CD4-positive, CD25-positive, alpha-beta regulatory T cell (primary cell): ENCODE measurements around the gene TLR9. TPM values are rescaled to one million over a fixed set of nuclear protein-coding genes. Genes with fewer than 3 reads are reported as not detected.
A peak's percentile ranks its signal among the peaks of the same experiment; 100 is the strongest.

Experiments
- ATAC-seq, 2 donors: fragments of 150-1000 bp; cut with Tn5 transposase; one replicate each; pipeline ENCODE4 v1.10.0; 2021; ENCODE audit warnings: low read depth in 2 of 2, moderate number of reproducible peaks in 2 of 2, moderate library complexity in 1 of 2
- DNase-seq, 3 donors: peaks; one replicate each; pipeline versions ENCODE4 v3.0.0 to v3.0.0-alpha.2; 2012 to 2022; ENCODE audit warnings: mixed read lengths in 1 of 3
- H3K27ac ChIP-seq: one replicate; pipeline ENCODE4 v1.7.0; 2013; ENCODE audit warnings: mild to moderate bottlenecking, low read length; ENCODE audit not compliant: insufficient read depth, poor library complexity, severe bottlenecking
- H3K27me3 ChIP-seq: one replicate; pipeline ENCODE4 v1.7.0; 2013; ENCODE audit warnings: low read length; ENCODE audit not compliant: control insufficient read depth, insufficient read depth
- H3K36me3 ChIP-seq: one replicate; pipeline ENCODE4 v1.7.0; 2013; ENCODE audit warnings: mild to moderate bottlenecking, low read length, moderate library complexity; ENCODE audit not compliant: control insufficient read depth, insufficient read depth
- H3K4me1 ChIP-seq: 2 replicates; pipeline ENCODE4 v1.7.0; 2013; ENCODE audit warnings: mild to moderate bottlenecking, low read length; ENCODE audit not compliant: insufficient read depth, control insufficient read depth, poor library complexity, severe bottlenecking
- H3K4me3 ChIP-seq: one replicate; pipeline ENCODE4 v1.7.0; 2013; ENCODE audit warnings: low read depth, mild to moderate bottlenecking, low read length, moderate library complexity
- H3K9me3 ChIP-seq, 2 experiments: 1 replicate in 1 of 2; 2 replicates in 1 of 2; pipeline ENCODE4 v1.7.0; 2013; ENCODE audit warnings: low read length in 2 of 2, mild to moderate bottlenecking in 1 of 2, moderate library complexity in 1 of 2; ENCODE audit not compliant: control insufficient read depth in 2 of 2
- H3K27ac Mint-ChIP-seq, 3 donors: one replicate each; pipeline ENCODE4 v1.8.0; 2020 to 2022; ENCODE audit warnings: mild to moderate bottlenecking in 3 of 3, mixed read lengths in 3 of 3, moderate library complexity in 2 of 3
- H3K27me3 Mint-ChIP-seq: one replicate; pipeline ENCODE4 v1.8.0; 2022; ENCODE audit warnings: mild to moderate bottlenecking, mixed read lengths
- H3K36me3 Mint-ChIP-seq: one replicate; pipeline ENCODE4 v1.8.0; 2020; ENCODE audit warnings: mixed read lengths
- H3K4me1 Mint-ChIP-seq, 4 donors: one replicate each; pipeline ENCODE4 v1.8.0; 2020 to 2022; ENCODE audit warnings: mixed read lengths in 4 of 4, mild to moderate bottlenecking in 1 of 4
- H3K4me3 Mint-ChIP-seq, 4 donors: one replicate each; pipeline ENCODE4 v1.8.0; 2020 to 2022; ENCODE audit warnings: mild to moderate bottlenecking in 4 of 4, mixed read lengths in 4 of 4, moderate library complexity in 3 of 4
- H3K9me3 Mint-ChIP-seq, 7 donors: one replicate each; pipeline ENCODE4 v1.8.0; 2020 to 2022; ENCODE audit warnings: mixed read lengths in 7 of 7, mild to moderate bottlenecking in 3 of 7, moderate library complexity in 2 of 7
- polyA plus RNA-seq, 4 donors: library from polyadenylated mRNA; unstranded; fragments of 300-500 nt; fragmentation: Illumina TruSeq; gene quantifications; one replicate each; pipeline ENCODE4 v1.2.3, GENCODE V29; 2021
- total RNA-seq: library from RNA; stranded (reverse); gene quantifications from one replicate; pipeline ENCODE4 v1.2.3, GENCODE V29; 2022

The TLR9 gene
- total and polyA plus RNA-seq, 5 donors from 2014 or later = 0.16 to 0.27 TPM; not detected in 3

GRCh38 chr3:52202384-52203077 lies 22.9 kb downstream of the TLR9 start:
- Mint-ChIP-seq H3K4me3 (peak overlapping the region in 2 of 4 donors; percentile 23 to 40), H3K4me1 (peaks cover 13 to 59% (median 46%) of the 10 kb centered on the region in 4 donors), H3K9me3 (no peaks in the 10 kb centered on the region), H3K27me3 (no peaks in the 10 kb centered on the region), H3K27ac (peak overlapping the region in 2 of 3 donors; percentile 59 to 88), H3K36me3 (peaks cover 47% of the 10 kb centered on the region)
- Histone ChIP-seq H3K4me1 (peaks cover 21% of the 10 kb centered on the region), H3K27ac (no peak overlapping the region), H3K36me3 (peaks cover 64% of the 10 kb centered on the region), H3K27me3 (no peaks in the 10 kb centered on the region), H3K4me3 (no peak overlapping the region), H3K9me3 (no peaks in the 10 kb centered on the region)
- ATAC-seq = no peak
- DNase-seq = no peak

- H3K4me1 Mint-ChIP-seq = peaks cover 15 to 67% (median 52%) of the 10 kb centered on the region in 4 donors
- H3K36me3 Mint-ChIP-seq = peaks cover 38% of the 10 kb centered on the region
- no peaks in the 10 kb centered on the region for H3K9me3 ChIP-seq
- no peak overlapping the region for H3K4me3 ChIP-seq
- H3K9me3 Mint-ChIP-seq = no peaks in the 10 kb centered on the region
- H3K27ac ChIP-seq = no peak overlapping the region
- H3K27ac Mint-ChIP-seq = peak overlapping the region; percentile 51 to 72 (median 66)
- DNase-seq (no peak), ATAC-seq (no peak)
- peaks cover 53% of the 10 kb centered on the region for H3K36me3 ChIP-seq
- no peaks in the 10 kb centered on the region for H3K27me3 Mint-ChIP-seq
- peak overlapping the region in 2 of 4 donors; percentile 45 to 71 for H3K4me3 Mint-ChIP-seq
- H3K27me3 ChIP-seq = no peaks in the 10 kb centered on the region
- peaks cover 28% of the 10 kb centered on the region for H3K4me1 ChIP-seq
Observed at GRCh38 chr3:52200981-52201679, 24.3 kb downstream of the TLR9 start.

GRCh38 chr3:52198643-52199608 lies 26.5 kb downstream of the TLR9 start:
- ATAC-seq (no peak), DNase-seq (no peak)
- Histone ChIP-seq H3K4me3 (peak overlapping the region; percentile 82), H3K36me3 (peaks cover 31% of the 10 kb centered on the region), H3K4me1 (peaks cover 28% of the 10 kb centered on the region), H3K27ac (peak overlapping the region; percentile 81), H3K9me3 (no peaks in the 10 kb centered on the region), H3K27me3 (no peaks in the 10 kb centered on the region)
- Mint-ChIP-seq H3K4me3 (peak overlapping the region; percentile 97 to 98 (median 97)), H3K4me1 (peaks cover 15 to 61% (median 40%) of the 10 kb centered on the region in 4 donors), H3K36me3 (peaks cover 18% of the 10 kb centered on the region), H3K9me3 (no peaks in the 10 kb centered on the region), H3K27me3 (no peaks in the 10 kb centered on the region), H3K27ac (peak overlapping the region; percentile 79 to 99 (median 95))

GRCh38 chr3:52197842-52198625 lies 27.4 kb downstream of the TLR9 start, which contains the start of gene ALAS1:
Gene ALAS1, plus strand, starts transcription at chr3:52198160. Its CDS starts 1,082 bp downstream, at chr3:52199242.
- H3K27ac Mint-ChIP-seq = peak within 1 kb of the TSS; percentile 82 to 99 (median 97)
- ATAC-seq (peak; percentile 91 to 93), DNase-seq (peak; percentile 91 to 94 (median 91))
- H3K9me3 Mint-ChIP-seq = no peaks in the 10 kb centered on the region
- H3K27me3 ChIP-seq = no peaks in the 10 kb centered on the region
- peaks cover 10% of the 10 kb centered on the region for H3K36me3 Mint-ChIP-seq
- peaks cover 22% of the 10 kb centered on the region for H3K36me3 ChIP-seq
- no peaks in the 10 kb centered on the region for H3K9me3 ChIP-seq
- peaks cover 28% of the 10 kb centered on the region for H3K4me1 ChIP-seq
- no peaks in the 10 kb centered on the region for H3K27me3 Mint-ChIP-seq
- peak within 1 kb of the TSS; percentile 81 for H3K27ac ChIP-seq
- H3K4me1 Mint-ChIP-seq = peaks cover 15 to 58% (median 38%) of the 10 kb centered on the region in 4 donors
- H3K4me3 ChIP-seq = peak within 1 kb of the TSS; percentile 82
- H3K4me3 Mint-ChIP-seq = peak within 1 kb of the TSS; percentile 97 to 98 (median 97)

GRCh38 chr3:52197499-52197841 lies 28.0 kb downstream of the TLR9 start:
- H3K4me1 ChIP-seq = peaks cover 28% of the 10 kb centered on the region
- Mint-ChIP-seq H3K9me3 (no peaks in the 10 kb centered on the region), H3K4me3 (peak overlapping the region; percentile 97 to 98 (median 97)), H3K4me1 (peaks cover 15 to 53% (median 36%) of the 10 kb centered on the region in 4 donors), H3K27me3 (no peaks in the 10 kb centered on the region), H3K27ac (peak overlapping the region; percentile 82 to 99 (median 97)), H3K36me3 (peaks cover 6% of the 10 kb centered on the region)
- no peak for DNase-seq
- peaks cover 16% of the 10 kb centered on the region for H3K36me3 ChIP-seq
- H3K9me3 ChIP-seq = no peaks in the 10 kb centered on the region
- peak overlapping the region; percentile 81 for H3K27ac ChIP-seq
- H3K4me3 ChIP-seq = peak overlapping the region; percentile 59
- H3K27me3 ChIP-seq = no peaks in the 10 kb centered on the region
- no peak for ATAC-seq

- H3K27me3 Mint-ChIP-seq = no peaks in the 10 kb centered on the region
- peaks cover 15 to 50% (median 32%) of the 10 kb centered on the region in 4 donors for H3K4me1 Mint-ChIP-seq
- H3K27ac ChIP-seq = peak overlapping the region; percentile 81
- ATAC-seq (no peak), DNase-seq (no peak)
- peak overlapping the region in 2 of 3 donors; percentile 97 to 99 for H3K27ac Mint-ChIP-seq
- peaks cover 28% of the 10 kb centered on the region for H3K4me1 ChIP-seq
- no peak overlapping the region for H3K4me3 ChIP-seq
- no peaks in the 10 kb centered on the region for H3K9me3 Mint-ChIP-seq
- H3K27me3 ChIP-seq = no peaks in the 10 kb centered on the region
- peak overlapping the region in 3 of 4 donors; percentile 97 for H3K4me3 Mint-ChIP-seq
- H3K9me3 ChIP-seq = no peaks in the 10 kb centered on the region
- H3K36me3 Mint-ChIP-seq = peaks cover 4% of the 10 kb centered on the region
- peaks cover 12% of the 10 kb centered on the region for H3K36me3 ChIP-seq
Observed at GRCh38 chr3:52196977-52197376, 28.5 kb downstream of the TLR9 start.
